HepG2 (cell line): ENCODE data around the gene NLRC5. TPM values are rescaled to one million over a fixed set of nuclear protein-coding genes. Genes with fewer than 3 reads are reported as not detected.

ENCODE experiments used
- FIP1L1 ChIP-seq: fragments of 200-400 bp; formaldehyde crosslinking; IDR thresholded peaks from 2 replicates; pipeline ENCODE4 v1.6.1; 2018; ENCODE audit warnings: low read depth, mild to moderate bottlenecking, low read length, moderate library complexity, borderline replicate concordance; ENCODE audit not compliant: insufficient read depth
- GFI1 ChIP-seq: sonication (generic); formaldehyde crosslinking; IDR thresholded peaks from 2 replicates; pipeline ENCODE4 v1.5.0; 2020; ENCODE audit warnings: missing genetic modification reagents, mild to moderate bottlenecking, borderline replicate concordance
- MEF2D ChIP-seq: sonication (generic); formaldehyde crosslinking; IDR thresholded peaks from 2 replicates; pipeline ENCODE4 v1.5.1; 2020; ENCODE audit warnings: mild to moderate bottlenecking, missing genetic modification reagents
- NFIC ChIP-seq: IDR thresholded peaks from 2 replicates; pipeline ENCODE4 v1.6.1; 2012; ENCODE audit warnings: mild to moderate bottlenecking, low read length, inconsistent platforms
- PITX1 ChIP-seq: sonication (generic); formaldehyde crosslinking; IDR thresholded peaks from 2 replicates; pipeline ENCODE4 v1.5.1; 2020; ENCODE audit warnings: mild to moderate bottlenecking, missing genetic modification reagents
- PLRG1 ChIP-seq: fragments of 450-650 bp; conservative IDR thresholded peaks from 2 replicates; pipeline ENCODE4 v1.6.1; 2016
- SIN3A ChIP-seq: IDR thresholded peaks from 2 replicates; pipeline ENCODE4 v1.6.1; 2011; ENCODE audit warnings: low read depth, mild to moderate bottlenecking, control low read depth, low read length, borderline replicate concordance
- SOX5 ChIP-seq: IDR thresholded peaks from 2 replicates; pipeline ENCODE4 v1.6.1; 2016; ENCODE audit warnings: borderline replicate concordance
- THAP11 ChIP-seq: IDR thresholded peaks from 2 replicates; pipeline ENCODE4 v1.6.1; 2016; ENCODE audit warnings: missing biosample characterization, missing genetic modification reagents
- ZBTB7B ChIP-seq: sonication (generic); formaldehyde crosslinking; IDR thresholded peaks from 2 replicates; pipeline ENCODE4 v1.4.0; 2020; ENCODE audit warnings: missing genetic modification reagents
- ZC3H4 ChIP-seq: sonication (generic); formaldehyde crosslinking; IDR thresholded peaks from 2 replicates; pipeline ENCODE4 v1.4.0; 2020; ENCODE audit warnings: missing genetic modification reagents, borderline replicate concordance
- ZNF441 ChIP-seq: sonication (generic); formaldehyde crosslinking; IDR thresholded peaks from 2 replicates; pipeline ENCODE4 v1.7.0; 2021; ENCODE audit warnings: missing genetic modification reagents, borderline replicate concordance
- ZNF451 ChIP-seq: sonication (generic); formaldehyde crosslinking; IDR thresholded peaks from 2 replicates; pipeline ENCODE4 v1.5.0; 2020; ENCODE audit warnings: mild to moderate bottlenecking, missing genetic modification reagents
- ZNF570 ChIP-seq: sonication (generic); formaldehyde crosslinking; IDR thresholded peaks from 2 replicates; pipeline ENCODE4 v1.4.0; 2020; ENCODE audit warnings: mild to moderate bottlenecking, missing genetic modification reagents, borderline replicate concordance
- ZNF614 ChIP-seq: IDR thresholded peaks from 2 replicates; pipeline ENCODE4 v1.6.1; 2018; ENCODE audit warnings: missing biosample characterization, missing genetic modification reagents, inconsistent platforms, borderline replicate concordance
- polyA plus RNA-seq, 8 experiments: library from polyadenylated mRNA; depleted of rRNA in 3 of 8; stranded (reverse) in 7 of 8; unstranded in 1 of 8; fragments of >200 nt; fragmentation: Illumina TruSeq in 4 of 8; extraction: Trizol in 4 of 8; gene quantifications; 2 replicates each; pipeline versions ENCODE4 v1.2.1 to v1.2.3, GENCODE V29; 2011 to 2016; ENCODE audit warnings: low read depth in 4 of 8, missing spikeins in 1 of 8, mixed read lengths in 1 of 8; ENCODE audit not compliant: insufficient read depth in 1 of 8
- total RNA-seq, 5 experiments: library from RNA; depleted of rRNA; stranded (reverse); fragments of >200 nt; fragmentation: Illumina TruSeq; extraction: Trizol; gene quantifications; 2 replicates each; pipeline ENCODE4 v1.2.3, GENCODE V29; 2016; ENCODE audit warnings: low read depth in 1 of 5
- TF ChIP-seq, protein P1 (sequence below): IDR thresholded peaks from 2 replicates; pipeline ENCODE4 v1.6.1; 2012; ENCODE audit warnings: low read length, improper control_type of control experiment
- TF ChIP-seq, protein P2 (sequence below): sonication (generic); formaldehyde crosslinking; IDR thresholded peaks from 2 replicates; pipeline ENCODE4 v1.5.1; 2020; ENCODE audit warnings: missing genetic modification reagents, mild to moderate bottlenecking, borderline replicate concordance
- TF ChIP-seq, protein P3 (sequence below): IDR thresholded peaks from 2 replicates; pipeline ENCODE4 v1.6.1; 2016; ENCODE audit warnings: control low read depth
- TF ChIP-seq, protein P4 (sequence below): sonication (generic); formaldehyde crosslinking; IDR thresholded peaks from 2 replicates; pipeline ENCODE4 v1.4.0; 2020; ENCODE audit warnings: missing genetic modification reagents, low read depth, mild to moderate bottlenecking, borderline replicate concordance
- TF ChIP-seq, protein P5 (sequence below): sonication (generic); formaldehyde crosslinking; IDR thresholded peaks from 2 replicates; pipeline ENCODE4 v1.4.0; 2020; ENCODE audit warnings: missing genetic modification reagents, borderline replicate concordance

NLRC5 gene
- total and polyA plus RNA-seq, 2 of the 13 experiments (the other 11 are each of a cell fraction or from before 2014, with no cell fraction given): 6.3 to 12.7 TPM

DNA sequence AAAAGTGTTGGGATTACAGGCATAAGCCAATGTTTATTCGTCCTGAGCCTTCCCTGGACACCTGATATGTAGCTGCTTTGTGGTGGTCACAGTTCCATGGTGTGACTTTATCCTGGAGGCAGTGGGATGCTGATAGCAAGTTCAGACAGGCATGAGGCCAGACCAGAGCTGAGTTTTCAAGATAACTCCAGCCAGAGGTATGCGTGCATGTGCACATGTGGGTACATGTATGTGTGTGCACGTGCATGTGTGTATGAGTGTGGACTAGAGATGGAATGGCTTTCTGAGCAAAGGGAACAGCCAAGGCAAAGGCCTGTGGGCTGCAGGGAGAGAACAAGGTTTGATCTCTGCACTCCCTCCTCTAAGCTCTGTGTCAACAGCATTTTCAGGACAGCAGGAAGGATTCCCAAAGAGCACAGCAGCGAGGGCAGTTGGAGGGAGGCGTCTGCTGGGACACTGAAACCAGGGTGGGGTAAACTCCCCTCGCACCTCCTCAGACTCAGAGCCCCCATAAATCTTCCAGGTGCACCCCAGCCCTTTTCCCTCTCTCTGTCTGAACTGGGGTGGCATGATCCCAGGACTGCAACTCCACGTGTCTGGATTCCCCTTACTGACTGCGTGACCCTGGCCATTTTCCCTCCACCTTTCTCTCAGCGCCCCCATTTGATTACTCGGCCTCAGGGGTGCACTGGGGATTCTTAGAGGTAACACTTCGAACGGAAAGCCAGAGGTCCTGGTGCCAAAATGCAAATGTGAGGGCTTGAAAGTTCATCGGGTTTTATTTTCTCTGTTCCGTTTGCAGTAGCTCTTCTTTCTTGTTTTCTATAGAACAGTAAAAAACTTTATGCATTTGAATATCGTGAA is 15.3 kb downstream of the NLRC5 start (continued):
- TF ChIP-seq, protein P1, sequence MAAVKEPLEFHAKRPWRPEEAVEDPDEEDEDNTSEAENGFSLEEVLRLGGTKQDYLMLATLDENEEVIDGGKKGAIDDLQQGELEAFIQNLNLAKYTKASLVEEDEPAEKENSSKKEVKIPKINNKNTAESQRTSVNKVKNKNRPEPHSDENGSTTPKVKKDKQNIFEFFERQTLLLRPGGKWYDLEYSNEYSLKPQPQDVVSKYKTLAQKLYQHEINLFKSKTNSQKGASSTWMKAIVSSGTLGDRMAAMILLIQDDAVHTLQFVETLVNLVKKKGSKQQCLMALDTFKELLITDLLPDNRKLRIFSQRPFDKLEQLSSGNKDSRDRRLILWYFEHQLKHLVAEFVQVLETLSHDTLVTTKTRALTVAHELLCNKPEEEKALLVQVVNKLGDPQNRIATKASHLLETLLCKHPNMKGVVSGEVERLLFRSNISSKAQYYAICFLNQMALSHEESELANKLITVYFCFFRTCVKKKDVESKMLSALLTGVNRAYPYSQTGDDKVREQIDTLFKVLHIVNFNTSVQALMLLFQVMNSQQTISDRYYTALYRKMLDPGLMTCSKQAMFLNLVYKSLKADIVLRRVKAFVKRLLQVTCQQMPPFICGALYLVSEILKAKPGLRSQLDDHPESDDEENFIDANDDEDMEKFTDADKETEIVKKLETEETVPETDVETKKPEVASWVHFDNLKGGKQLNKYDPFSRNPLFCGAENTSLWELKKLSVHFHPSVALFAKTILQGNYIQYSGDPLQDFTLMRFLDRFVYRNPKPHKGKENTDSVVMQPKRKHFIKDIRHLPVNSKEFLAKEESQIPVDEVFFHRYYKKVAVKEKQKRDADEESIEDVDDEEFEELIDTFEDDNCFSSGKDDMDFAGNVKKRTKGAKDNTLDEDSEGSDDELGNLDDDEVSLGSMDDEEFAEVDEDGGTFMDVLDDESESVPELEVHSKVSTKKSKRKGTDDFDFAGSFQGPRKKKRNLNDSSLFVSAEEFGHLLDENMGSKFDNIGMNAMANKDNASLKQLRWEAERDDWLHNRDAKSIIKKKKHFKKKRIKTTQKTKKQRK: no peak
- TF ChIP-seq, protein P2, sequence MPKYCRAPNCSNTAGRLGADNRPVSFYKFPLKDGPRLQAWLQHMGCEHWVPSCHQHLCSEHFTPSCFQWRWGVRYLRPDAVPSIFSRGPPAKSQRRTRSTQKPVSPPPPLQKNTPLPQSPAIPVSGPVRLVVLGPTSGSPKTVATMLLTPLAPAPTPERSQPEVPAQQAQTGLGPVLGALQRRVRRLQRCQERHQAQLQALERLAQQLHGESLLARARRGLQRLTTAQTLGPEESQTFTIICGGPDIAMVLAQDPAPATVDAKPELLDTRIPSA (CRISPR knock-in tag): no peak
- peak; percentile 71; the same call in 1 of the 2 replicates for TF ChIP-seq ZNF614 (CRISPR knock-in tag)
- no peak for TF ChIP-seq GFI1 (CRISPR knock-in tag)
- TF ChIP-seq NFIC: no peak
- no peak; the same call in 1 of the 2 replicates for TF ChIP-seq ZNF451 (CRISPR knock-in tag)
- TF ChIP-seq PLRG1: no peak
- peak; percentile 100 for TF ChIP-seq PITX1 (CRISPR knock-in tag)
- no peak for TF ChIP-seq MEF2D
- TF ChIP-seq, protein P3, sequence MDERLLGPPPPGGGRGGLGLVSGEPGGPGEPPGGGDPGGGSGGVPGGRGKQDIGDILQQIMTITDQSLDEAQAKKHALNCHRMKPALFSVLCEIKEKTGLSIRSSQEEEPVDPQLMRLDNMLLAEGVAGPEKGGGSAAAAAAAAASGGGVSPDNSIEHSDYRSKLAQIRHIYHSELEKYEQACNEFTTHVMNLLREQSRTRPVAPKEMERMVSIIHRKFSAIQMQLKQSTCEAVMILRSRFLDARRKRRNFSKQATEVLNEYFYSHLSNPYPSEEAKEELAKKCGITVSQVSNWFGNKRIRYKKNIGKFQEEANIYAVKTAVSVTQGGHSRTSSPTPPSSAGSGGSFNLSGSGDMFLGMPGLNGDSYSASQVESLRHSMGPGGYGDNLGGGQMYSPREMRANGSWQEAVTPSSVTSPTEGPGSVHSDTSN (CRISPR knock-in tag): no peak
- TF ChIP-seq ZBTB7B (CRISPR knock-in tag): peak; percentile 85
- TF ChIP-seq SOX5 (CRISPR knock-in tag): no peak
- no peak for TF ChIP-seq ZC3H4
- TF ChIP-seq, protein P4, sequence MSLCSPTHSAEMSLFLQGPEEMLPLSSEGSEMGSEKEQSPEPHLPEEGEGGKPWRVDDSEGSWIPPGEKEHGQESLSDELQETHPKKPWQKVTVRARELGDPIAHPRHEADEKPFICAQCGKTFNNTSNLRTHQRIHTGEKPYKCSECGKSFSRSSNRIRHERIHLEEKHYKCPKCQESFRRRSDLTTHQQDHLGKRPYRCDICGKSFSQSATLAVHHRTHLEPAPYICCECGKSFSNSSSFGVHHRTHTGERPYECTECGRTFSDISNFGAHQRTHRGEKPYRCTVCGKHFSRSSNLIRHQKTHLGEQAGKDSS (CRISPR knock-in tag): peak; percentile 35; the same call in 1 of the 2 replicates
- peak; percentile 24; the same call in 1 of the 2 replicates for TF ChIP-seq ZNF441
- TF ChIP-seq ZNF570: no peak
- TF ChIP-seq, protein P5, sequence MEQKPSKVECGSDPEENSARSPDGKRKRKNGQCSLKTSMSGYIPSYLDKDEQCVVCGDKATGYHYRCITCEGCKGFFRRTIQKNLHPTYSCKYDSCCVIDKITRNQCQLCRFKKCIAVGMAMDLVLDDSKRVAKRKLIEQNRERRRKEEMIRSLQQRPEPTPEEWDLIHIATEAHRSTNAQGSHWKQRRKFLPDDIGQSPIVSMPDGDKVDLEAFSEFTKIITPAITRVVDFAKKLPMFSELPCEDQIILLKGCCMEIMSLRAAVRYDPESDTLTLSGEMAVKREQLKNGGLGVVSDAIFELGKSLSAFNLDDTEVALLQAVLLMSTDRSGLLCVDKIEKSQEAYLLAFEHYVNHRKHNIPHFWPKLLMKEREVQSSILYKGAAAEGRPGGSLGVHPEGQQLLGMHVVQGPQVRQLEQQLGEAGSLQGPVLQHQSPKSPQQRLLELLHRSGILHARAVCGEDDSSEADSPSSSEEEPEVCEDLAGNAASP (CRISPR knock-in tag): peak; percentile 35; the same call in 1 of the 2 replicates
- peak; percentile 31; the same call in 1 of the 2 replicates for TF ChIP-seq THAP11 (CRISPR knock-in tag)
- TF ChIP-seq SIN3A: no peak
- no peak for TF ChIP-seq FIP1L1
